Common myeloid progenitor, CD34-positive (primary cell): Measurements from ENCODE around the gene OAS3.
A peak's percentile ranks its signal among the peaks of the same experiment; 100 is the strongest.

Source experiments
- CTCF ChIA-PET: fragments of 350-600 bp; sonication (Branson Sonifier 250); formaldehyde crosslinking; loops from one replicate; lab custom pipeline; 2021; ENCODE audit warnings: antibody characterized with exemption; lab: Charles Lee
- POLR2A ChIA-PET: fragments of 350-600 bp; sonication (Branson Sonifier 250); formaldehyde crosslinking; loops from one replicate; lab custom pipeline; 2021; ENCODE audit warnings: antibody characterized with exemption; lab: Charles Lee
- DNase-seq, 3 donors: peaks; one replicate each; pipeline versions ENCODE4 v3.0.0 to v3.0.0-alpha.2; 2013
- H3K27ac ChIP-seq, 2 experiments: 1 replicate in 1 of 2; 2 replicates in 1 of 2; pipeline ENCODE4 v1.7.0; 2013; ENCODE audit warnings: inconsistent platforms in 2 of 2, low read length in 2 of 2, mild to moderate bottlenecking in 2 of 2, low read depth in 1 of 2, moderate library complexity in 1 of 2; ENCODE audit not compliant: severe bottlenecking in 2 of 2, insufficient read depth in 1 of 2, poor library complexity in 1 of 2
- H3K27me3 ChIP-seq, 5 experiments: replicated peaks in 2 of 5; 1 replicate in 3 of 5; 2 replicates in 2 of 5; pipeline versions ENCODE4 v1.6.1 to v1.7.0; 2013; ENCODE audit warnings: low read length in 4 of 5, mild to moderate bottlenecking in 2 of 5, moderate library complexity in 2 of 5, inconsistent platforms in 1 of 5; ENCODE audit not compliant: insufficient read depth in 5 of 5, control insufficient read depth in 4 of 5
- H3K36me3 ChIP-seq, 4 experiments: 1 replicate in 2 of 4; 2 replicates in 2 of 4; pipeline versions ENCODE4 v1.6.1 to v1.7.0; 2013; ENCODE audit warnings: low read length in 3 of 4, control low read depth in 1 of 4, mild to moderate bottlenecking in 1 of 4; ENCODE audit not compliant: control insufficient read depth in 4 of 4, insufficient read depth in 4 of 4
- H3K4me1 ChIP-seq, 4 experiments: 1 replicate in 3 of 4; 2 replicates in 1 of 4; pipeline versions ENCODE4 v1.6.1 to v1.7.1; 2013; ENCODE audit warnings: low read length in 3 of 4, mild to moderate bottlenecking in 3 of 4, control low read depth in 1 of 4, inconsistent platforms in 1 of 4, moderate library complexity in 1 of 4; ENCODE audit not compliant: control insufficient read depth in 4 of 4, insufficient read depth in 4 of 4; ENCODE audit errors: control extremely low read depth in 1 of 4
- H3K4me3 ChIP-seq, 7 experiments: 1 replicate in 4 of 7; 2 replicates in 3 of 7; pipeline versions ENCODE4 v1.5.1 to v1.7.0; 2013; ENCODE audit warnings: mild to moderate bottlenecking in 7 of 7, low read length in 6 of 7, moderate library complexity in 6 of 7, inconsistent platforms in 2 of 7, low read depth in 2 of 7, control low read depth in 1 of 7; ENCODE audit not compliant: insufficient read depth in 4 of 7, control insufficient read depth in 1 of 7; ENCODE audit errors: extremely low read depth in 1 of 7
- H3K9me3 ChIP-seq, 5 experiments: 1 replicate in 4 of 5; 2 replicates in 1 of 5; pipeline versions ENCODE4 v1.6.1 to v1.7.1; 2013; ENCODE audit warnings: low read length in 4 of 5, mild to moderate bottlenecking in 2 of 5, inconsistent platforms in 1 of 5, low read depth in 1 of 5, moderate library complexity in 1 of 5; ENCODE audit not compliant: control insufficient read depth in 4 of 5, insufficient read depth in 2 of 5; ENCODE audit errors: control extremely low read depth in 1 of 5
- WGBS: methylation state at CpG from one replicate; pipeline ENCODE4 v1.1.5; 2013; ENCODE audit not compliant: insufficient coverage; 5-methylcytosine and 5-hydroxymethylcytosine counted together

The OAS3 gene

GRCh38 chr12:112900298-112901145 lies 37.8 kb upstream of the OAS3 start:
- peak; percentile 63 to 73 (median 66) for DNase-seq
- no peaks in the 10 kb centered on the region for H3K36me3 ChIP-seq
- POLR2A ChIA-PET = interaction anchor here (0.7 to 1.2 kb wide), 2 partner anchors 22 to 77 kb away, joined by 3 read pairs; partner anchors contain the start of gene OAS2
- H3K4me1 ChIP-seq = peaks cover 2 to 27% (median 13%) of the 10 kb centered on the region in 4 experiments
- WGBS = 81% methylated on average over 11 of the region's 11 CpGs
- no peaks in the 10 kb centered on the region for H3K27me3 ChIP-seq
- CTCF ChIA-PET = interaction anchor here (1.0 to 2.1 kb wide), 8 partner anchors 9 to 97 kb away, joined by 3 to 5 read pairs (median 4); partner anchors contain the start of gene OAS3
- H3K4me3 ChIP-seq = no peak overlapping the region
- no peaks in the 10 kb centered on the region for H3K9me3 ChIP-seq
- no peak overlapping the region for H3K27ac ChIP-seq

GRCh38 chr12:112901271-112901670 lies 37.0 kb upstream of the OAS3 start:
- no peaks in the 10 kb centered on the region for H3K9me3 ChIP-seq
- H3K27me3 ChIP-seq = no peaks in the 10 kb centered on the region
- no peaks in the 10 kb centered on the region for H3K36me3 ChIP-seq
- 94% methylated on average over 2 of the region's 2 CpGs for WGBS
- H3K4me3 ChIP-seq = no peak overlapping the region
- DNase-seq = no peak
- ChIA-PET POLR2A (interaction anchor here (1.2 kb wide), 1 partner anchor 77 kb away, joined by 3 read pairs; the partner anchor contains the start of gene OAS2), CTCF (interaction anchor here (1.0 to 2.1 kb wide), 6 partner anchors 10 to 97 kb away, joined by 3 to 5 read pairs (median 4); no protein-coding TSS in a partner anchor)
- no peak overlapping the region for H3K27ac ChIP-seq
- peaks cover 2 to 33% (median 18%) of the 10 kb centered on the region in 4 experiments for H3K4me1 ChIP-seq

GRCh38 chr12:112904571-112904970 lies 33.7 kb upstream of the OAS3 start:
- Histone ChIP-seq H3K27me3 (no peaks in the 10 kb centered on the region), H3K27ac (no peak overlapping the region), H3K4me1 (peaks cover 9 to 54% (median 33%) of the 10 kb centered on the region in 4 experiments), H3K9me3 (no peaks in the 10 kb centered on the region), H3K36me3 (no peaks in the 10 kb centered on the region), H3K4me3 (no peak overlapping the region)
- ChIA-PET CTCF (interaction anchor here (1.0 to 1.9 kb wide), 2 partner anchors 12 to 27 kb away, joined by 3 to 4 read pairs; no protein-coding TSS in a partner anchor), POLR2A (no interaction called here)
- no peak for DNase-seq

GRCh38 chr12:112905451-112906089 lies 32.7 kb upstream of the OAS3 start:
- Histone ChIP-seq H3K4me3 (no peak overlapping the region), H3K36me3 (peaks cover 0 to 2% (median under 1%) of the 10 kb centered on the region in 4 experiments), H3K9me3 (no peaks in the 10 kb centered on the region), H3K27ac (no peak overlapping the region), H3K4me1 (peaks cover 9 to 54% (median 33%) of the 10 kb centered on the region in 4 experiments), H3K27me3 (no peaks in the 10 kb centered on the region)
- ChIA-PET POLR2A (no interaction called here), CTCF (interaction anchor here (0.9 to 1.9 kb wide), 3 partner anchors 22 to 73 kb away, joined by 3 to 4 read pairs (median 3); partner anchors contain the start of gene OAS2)
- WGBS = 91% methylated on average over 3 of the region's 4 CpGs
- no peak for DNase-seq

- CTCF ChIA-PET = interaction anchor here (1.0 to 1.7 kb wide), 6 partner anchors 15 to 86 kb away, joined by 3 to 7 read pairs (median 4); no protein-coding TSS in a partner anchor
- POLR2A ChIA-PET = interaction anchor here (0.5 to 2.3 kb wide), 3 partner anchors 18 to 1915 kb away, joined by 3 to 5 read pairs (median 4); no protein-coding TSS in a partner anchor
- Histone ChIP-seq H3K4me3 (peak within 1 kb of the TSS; percentile 9 to 82 (median 65)), H3K9me3 (peaks cover 0 to 7% (median 1%) of the 10 kb centered on the region in 5 experiments), H3K27me3 (no peaks in the 10 kb centered on the region), H3K36me3 (peaks cover 0 to 13% (median 3%) of the 10 kb centered on the region in 4 experiments), H3K4me1 (peaks cover 9 to 43% (median 30%) of the 10 kb centered on the region in 4 experiments), H3K27ac (peak within 1 kb of the TSS in 1 of 2 experiments; percentile 54)
- WGBS = 0% methylated on average over 4 of the region's 4 CpGs
- peak; percentile 54 to 88 (median 83) for DNase-seq
These were observed 31.4 kb upstream of the OAS3 start, which contains the start of gene OAS1 for GRCh38 chr12:112906712-112907414. OAS1 (plus strand) TSS chr12:112906962; CDS start chr12:112907040, 78 bp downstream.

GRCh38 chr12:112907415-112908157 lies 30.7 kb upstream of the OAS3 start:
- peak in 2 of 3 donors; percentile 37 to 44 for DNase-seq
- Histone ChIP-seq H3K9me3 (peaks cover 0 to 10% (median 6%) of the 10 kb centered on the region in 5 experiments), H3K27ac (peak overlapping the region in 1 of 2 experiments; percentile 54), H3K27me3 (no peaks in the 10 kb centered on the region), H3K4me1 (peaks cover 7 to 35% (median 25%) of the 10 kb centered on the region in 4 experiments), H3K4me3 (peak overlapping the region in 6 of 7 experiments; percentile 2 to 82 (median 66)), H3K36me3 (peaks cover 0 to 19% (median 3%) of the 10 kb centered on the region in 4 experiments)
- ChIA-PET POLR2A (interaction anchor here (0.5 to 2.3 kb wide), 4 partner anchors 17 to 1916 kb away, joined by 3 to 5 read pairs (median 4); no protein-coding TSS in a partner anchor), CTCF (interaction anchor here (1.0 to 1.7 kb wide), 7 partner anchors 9 to 86 kb away, joined by 3 to 7 read pairs (median 3); no protein-coding TSS in a partner anchor)
- 10% methylated on average over 3 of the region's 7 CpGs for WGBS
